HG03139 (cell line): ENCODE measurements around the gene GRM5.
"Not testable (repeated sequence)": the region's sequence is repeated elsewhere in the genome, so short reads cannot be mapped to it uniquely, and the experiment has no call there.

Experiments used
- ATAC-seq: cut with Tn5 transposase; IDR thresholded peaks from one replicate; pipeline ENCODE4 v1.9.1; 2021; ENCODE audit not compliant: unreplicated experiment

GRM5 gene

DNA sequence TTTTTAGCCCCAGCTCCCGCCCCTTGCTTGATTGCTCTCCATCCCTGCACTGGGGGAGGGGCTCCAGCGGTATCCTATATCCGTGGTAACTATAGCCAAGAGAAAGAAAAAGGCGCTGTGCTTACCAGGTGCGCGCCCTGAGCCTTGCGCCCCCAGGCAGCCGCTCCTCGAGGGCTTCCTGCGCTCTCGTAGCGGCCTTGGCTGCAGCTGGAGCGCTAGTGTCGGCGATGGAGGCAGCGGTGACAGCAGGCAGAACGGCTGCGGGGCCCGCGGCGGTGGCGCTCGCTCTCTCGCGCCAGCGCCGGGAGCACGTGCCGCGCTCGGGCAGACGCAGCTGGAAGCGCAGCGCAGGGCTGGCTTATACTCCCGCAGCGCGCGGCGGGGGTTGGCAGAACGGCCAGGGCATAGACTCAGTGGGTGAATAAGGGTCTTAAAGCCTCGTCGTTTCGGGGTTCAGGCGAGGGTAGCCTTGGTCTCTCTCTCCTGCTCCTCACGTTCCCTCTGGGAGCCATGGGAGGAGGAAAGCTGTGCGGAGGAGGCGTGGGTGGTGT lies at the start of gene GRM5:
Gene GRM5, minus strand, starts transcription at position 332 of the 551 bp plus-strand sequence. CDS start 18,110 bp downstream, outside the sequence.
- ATAC-seq, result not testable (repeated sequence)

DNA sequence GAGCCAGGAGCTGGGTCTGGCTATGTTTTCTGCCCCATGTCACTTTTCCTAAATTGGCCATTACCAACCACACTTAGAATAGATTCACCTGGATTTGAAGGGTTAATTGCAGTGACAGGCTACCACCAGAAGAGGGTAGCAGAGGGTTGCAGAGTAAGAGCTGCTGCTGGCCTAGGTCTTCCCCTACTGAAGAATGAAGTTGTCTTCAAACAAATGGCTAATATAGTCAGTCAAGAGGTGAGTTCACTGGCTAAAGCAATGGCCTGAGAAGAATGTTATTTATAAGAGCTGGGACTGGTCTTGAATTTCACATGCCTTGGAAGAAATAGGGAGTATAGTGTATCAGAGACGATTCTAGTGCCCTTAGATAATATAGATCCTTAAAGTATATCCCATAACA lies 32.2 kb upstream of the GRM5 start:
- peak; percentile 84 for ATAC-seq

DNA sequence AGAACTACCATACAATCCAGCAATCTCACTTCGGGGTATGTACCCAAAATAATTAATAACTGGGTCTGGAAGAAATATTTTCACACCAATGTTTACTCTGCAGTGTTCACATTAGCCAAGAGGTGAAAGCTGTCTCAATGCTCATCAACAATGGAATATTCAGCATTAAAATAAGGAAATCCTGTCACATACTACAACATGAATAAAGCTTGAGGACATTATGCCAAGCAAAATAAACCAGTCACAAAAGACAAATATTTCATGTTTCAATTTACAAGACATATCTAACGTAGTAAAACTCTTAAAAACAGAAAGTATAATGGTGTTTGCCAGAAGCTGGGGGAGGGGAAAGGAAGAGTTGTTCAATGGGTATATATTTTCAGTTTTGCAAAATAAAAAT lies 28.0 kb upstream of the GRM5 start:
- ATAC-seq, result not testable (repeated sequence)

DNA sequence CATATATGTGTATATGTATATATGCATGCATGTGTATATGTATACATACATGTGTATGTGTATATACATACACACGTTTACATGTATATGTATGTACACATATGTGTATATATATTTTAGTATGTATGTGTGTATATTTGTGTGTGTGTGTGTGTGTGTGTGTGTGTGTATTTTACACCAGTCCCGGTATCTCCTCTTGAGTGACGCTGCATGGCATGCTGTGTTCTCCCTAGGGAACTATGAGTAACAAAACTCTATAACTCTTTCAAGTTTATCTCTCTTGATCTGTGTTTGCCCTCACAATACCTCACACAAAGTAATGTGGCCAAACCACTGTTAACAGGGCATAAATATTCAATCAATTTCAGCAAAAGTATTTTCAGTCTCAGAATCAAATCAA lies 19.2 kb upstream of the GRM5 start:
- not testable (repeated sequence) for ATAC-seq

DNA sequence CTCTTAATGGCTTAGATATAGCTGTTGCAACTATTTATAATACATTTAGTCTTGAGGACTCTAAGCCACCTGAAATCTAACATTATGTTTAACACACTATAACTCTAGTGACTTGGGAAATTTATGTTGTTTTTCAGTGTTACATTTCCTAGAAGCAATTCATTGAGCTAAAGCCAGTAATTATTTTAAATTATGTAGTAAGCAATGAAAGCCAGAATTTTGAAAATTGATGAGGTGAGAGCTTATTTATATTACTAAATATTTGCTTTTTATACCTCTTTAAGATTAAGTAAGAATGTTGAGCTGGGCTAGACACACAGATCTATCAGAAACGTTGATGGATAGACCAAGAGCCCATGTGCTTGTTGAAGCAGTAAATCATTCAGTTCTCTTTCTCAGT lies 5.1 kb upstream of the GRM5 start:
- not testable (repeated sequence) for ATAC-seq

DNA sequence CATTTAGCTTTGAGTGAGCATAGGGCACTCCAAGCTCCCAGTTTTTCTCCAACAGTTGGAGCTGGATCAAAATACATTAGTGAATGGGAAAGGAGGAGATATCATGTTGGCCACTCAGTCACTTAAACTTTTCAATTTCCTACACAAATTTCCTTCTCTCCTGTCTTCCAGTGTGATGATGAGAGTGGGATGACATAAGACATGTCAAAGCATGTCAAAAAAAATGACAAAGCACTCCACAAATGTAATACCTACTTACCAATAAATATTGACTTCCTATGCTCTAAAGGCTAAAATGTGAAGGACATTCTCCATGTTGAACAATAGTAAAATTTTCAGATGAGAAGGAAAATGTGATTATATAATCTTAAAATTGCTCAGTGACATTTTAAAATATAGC lies 1.5 kb upstream of the GRM5 start:
- no peak for ATAC-seq

DNA sequence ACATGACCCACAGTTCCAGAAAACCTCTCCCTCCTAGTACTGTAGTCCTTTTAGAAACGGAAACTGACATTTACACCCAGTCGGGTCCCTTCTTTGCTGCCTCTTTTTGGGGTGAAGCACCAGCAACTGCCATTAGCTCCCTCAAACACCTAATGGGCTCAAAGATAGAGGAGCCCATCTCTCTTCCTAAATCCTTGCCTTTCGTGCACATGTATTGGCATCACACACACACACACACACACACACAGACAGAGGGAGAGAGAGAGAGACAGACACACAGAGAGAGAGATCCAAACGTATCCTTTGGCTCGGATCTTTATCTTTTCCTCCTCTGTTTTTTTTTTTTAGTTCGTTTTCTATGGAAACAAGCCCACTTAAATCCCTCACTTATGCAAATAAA lies 716 bp downstream of the GRM5 start:
- no peak for ATAC-seq

DNA sequence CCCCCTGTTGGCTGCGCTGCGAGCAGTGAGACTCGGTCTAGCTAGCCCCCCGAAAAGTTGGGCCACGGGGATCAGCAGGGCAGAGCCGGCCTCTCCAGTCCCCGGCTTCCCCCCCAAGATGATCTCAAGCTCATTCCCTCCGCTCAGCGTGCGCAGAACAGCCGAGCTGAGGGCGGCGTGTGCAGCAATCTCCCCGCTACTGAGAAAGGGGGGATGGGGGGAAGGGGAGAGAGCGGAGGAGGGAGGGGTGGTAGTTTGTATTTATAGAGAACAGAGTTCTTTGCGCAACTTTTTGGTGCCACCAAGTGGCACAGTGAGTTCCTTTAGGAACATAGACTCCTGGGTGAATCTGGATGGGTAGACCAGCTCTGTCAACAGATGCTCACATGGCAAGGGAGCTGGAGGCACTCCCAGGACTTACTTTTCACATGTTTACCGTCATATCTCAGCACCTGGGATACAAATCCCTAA lies 2.3 kb downstream of the GRM5 start:
- not testable (repeated sequence) for ATAC-seq

DNA sequence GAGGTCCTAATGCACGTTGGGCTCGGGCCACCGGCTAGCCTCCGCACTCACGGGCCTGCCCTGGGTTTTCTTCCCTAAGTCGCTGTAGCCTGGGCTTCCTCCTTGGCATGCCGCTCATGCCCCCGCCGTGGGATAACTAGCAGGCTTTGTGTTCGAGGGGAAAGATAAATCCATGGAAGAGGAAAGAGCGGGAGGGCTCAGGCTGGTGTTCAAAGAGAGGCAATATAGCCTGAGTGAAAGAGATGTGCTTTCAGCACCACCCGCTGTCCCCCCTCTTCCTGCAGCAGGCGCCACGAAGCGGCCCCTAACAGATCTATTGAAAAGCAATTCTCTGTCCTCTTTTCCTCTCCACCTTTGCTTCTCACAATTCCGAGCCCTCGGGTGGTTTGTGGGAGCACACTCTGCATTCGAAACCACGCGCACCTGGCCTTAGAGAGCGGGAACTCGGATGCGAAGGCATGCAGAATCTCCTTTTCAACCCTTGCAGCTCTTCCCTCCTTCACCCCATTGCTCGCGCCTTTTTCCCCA lies 2.9 kb downstream of the GRM5 start:
- ATAC-seq, result not testable (repeated sequence)

DNA sequence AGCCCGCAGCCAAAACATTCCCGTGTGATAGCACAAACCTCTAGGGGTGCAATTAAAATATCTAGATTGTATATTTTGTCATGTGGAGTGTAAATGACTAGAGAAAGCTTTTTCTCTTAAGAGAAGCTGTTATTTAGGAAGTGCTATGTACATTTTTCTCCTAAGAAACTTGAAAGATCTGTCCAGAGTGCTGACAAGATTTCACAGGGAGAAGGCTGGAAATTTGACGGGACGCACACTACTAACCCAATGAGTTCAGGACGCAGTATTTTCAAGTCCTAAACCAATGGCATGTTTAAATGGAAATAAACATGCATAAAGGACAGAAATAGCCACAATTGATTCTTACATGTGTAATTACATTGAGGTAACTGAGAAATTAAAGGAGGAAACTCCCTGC lies 3.9 kb downstream of the GRM5 start:
- not testable (repeated sequence) for ATAC-seq

DNA sequence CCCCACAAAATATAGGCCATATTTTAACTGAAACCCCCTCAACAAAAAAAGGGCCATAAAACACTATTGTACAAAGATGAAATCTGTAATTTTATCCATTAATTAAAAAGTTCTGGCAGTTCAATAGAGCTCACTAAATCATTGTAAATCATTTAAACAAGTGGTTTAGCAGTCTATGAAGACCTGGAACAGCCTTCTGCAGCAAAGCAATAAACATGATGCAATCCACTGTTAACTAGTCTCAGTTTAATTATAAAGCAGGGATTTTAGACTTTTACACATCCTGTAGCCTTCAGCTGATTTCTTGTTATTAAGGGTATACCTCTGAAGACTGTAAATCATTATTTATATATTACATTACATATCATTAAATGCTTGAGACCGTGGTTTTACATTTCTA lies 8.4 kb downstream of the GRM5 start:
- not testable (repeated sequence) for ATAC-seq

DNA sequence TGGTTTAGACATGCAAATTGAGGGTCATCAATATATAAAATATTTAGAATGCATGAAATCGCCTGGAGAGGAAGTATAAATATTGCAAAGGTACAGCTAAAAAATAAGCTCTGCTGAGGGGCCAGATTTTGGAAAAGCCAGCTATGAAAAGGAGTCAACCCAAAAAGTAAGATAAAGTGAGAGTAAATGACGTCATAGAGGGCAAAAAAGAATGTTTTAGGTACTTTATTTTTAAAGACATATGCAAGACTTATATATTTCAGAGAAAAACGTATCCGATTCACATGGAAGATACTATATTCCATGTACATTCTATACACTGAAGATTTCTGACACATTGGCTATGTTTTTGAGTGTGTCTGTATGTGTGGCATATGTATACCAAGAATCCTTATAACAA lies 13.6 kb downstream of the GRM5 start:
- ATAC-seq, result no peak

DNA sequence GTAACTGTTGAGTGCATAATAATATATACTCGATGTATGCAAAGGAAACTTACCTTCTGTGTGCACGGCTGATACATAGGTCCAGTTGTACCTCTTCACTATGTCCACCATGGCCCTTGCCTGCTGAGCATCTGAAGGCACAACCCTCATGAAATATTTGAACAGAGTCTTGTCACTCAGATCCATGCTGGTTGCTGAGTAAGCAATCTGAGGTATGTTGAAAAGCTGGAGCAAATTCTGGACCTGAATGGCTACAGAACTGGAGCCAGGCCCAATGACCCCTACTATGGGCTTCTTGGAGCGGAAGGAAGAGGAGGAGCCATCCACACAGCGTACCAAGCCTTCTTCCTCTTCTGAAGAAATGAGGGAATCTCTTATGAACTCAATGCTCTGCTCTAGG lies 18.6 kb downstream of the GRM5 start:
- not testable (repeated sequence) for ATAC-seq

DNA sequence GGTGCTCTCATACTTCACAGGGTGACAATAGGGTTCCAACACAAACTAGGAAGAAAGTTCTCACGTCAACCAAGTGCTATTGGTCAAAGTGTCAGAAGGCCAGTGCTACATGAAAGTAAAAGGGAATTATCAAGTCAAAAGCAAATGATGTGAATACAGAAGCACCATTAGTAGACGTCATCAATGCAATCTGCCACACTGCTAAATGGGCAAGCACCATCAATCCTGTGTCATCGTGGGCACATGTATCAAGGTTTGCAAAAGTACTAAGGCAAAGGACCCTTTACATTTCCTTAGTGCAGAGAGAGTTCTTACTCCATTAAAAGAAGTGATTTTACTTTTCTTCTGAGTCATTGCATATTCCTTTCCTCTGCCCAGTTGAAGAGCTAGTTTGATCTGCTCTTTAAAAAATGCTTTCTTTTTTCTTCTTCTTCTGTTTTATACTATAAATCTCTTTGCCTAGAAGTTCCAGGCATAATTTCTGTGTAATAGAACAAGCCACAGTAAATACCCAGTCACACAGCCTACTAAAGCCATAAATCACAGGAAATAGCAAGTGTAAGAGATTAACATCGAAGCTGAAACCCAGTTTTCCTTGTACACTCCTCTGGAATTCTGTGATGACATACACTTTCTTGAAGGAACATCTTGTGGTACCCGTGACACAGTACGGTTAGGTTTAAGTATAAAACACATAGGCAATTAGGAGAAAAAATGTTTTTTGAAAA lies 21.8 kb downstream of the GRM5 start:
- not testable (repeated sequence) for ATAC-seq

DNA sequence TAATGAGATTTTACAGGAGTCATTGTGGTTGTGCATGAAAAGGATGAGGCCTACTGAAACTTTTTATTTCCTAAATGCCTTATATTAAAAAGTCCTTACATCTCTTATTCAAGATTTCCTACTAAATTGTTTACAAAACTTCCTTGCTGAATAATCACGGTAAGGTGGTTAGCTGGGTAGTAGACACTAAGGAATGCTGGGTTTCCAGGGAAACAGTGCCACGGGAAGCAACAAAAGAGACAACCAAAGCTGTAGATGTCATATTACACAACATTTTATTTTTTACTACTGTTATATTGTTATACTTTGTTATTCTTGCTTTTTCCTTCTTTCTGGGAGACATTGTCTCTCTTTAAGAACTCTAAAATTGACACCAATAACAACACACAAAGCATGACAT lies 36.1 kb downstream of the GRM5 start:
- ATAC-seq, result not testable (repeated sequence)

DNA sequence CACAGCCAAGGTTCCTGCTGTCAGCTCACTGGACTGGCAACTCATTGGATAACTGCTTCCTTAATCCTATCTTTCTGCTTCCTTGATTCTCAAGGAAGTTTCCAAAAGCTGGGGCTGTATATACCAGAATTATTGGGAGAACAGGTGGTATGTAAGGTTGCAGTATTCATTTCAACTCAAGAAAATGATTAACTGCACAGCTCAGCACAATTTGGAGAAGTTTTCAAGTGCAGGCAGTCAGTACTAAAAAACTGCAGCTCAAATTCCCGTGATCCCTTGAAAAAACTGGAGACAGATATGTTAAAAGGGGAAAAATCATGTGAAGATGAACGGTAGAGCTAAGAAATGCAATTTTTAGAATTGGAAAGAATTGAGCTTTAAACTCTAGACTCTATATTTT lies 44.4 kb downstream of the GRM5 start:
- no peak for ATAC-seq

DNA sequence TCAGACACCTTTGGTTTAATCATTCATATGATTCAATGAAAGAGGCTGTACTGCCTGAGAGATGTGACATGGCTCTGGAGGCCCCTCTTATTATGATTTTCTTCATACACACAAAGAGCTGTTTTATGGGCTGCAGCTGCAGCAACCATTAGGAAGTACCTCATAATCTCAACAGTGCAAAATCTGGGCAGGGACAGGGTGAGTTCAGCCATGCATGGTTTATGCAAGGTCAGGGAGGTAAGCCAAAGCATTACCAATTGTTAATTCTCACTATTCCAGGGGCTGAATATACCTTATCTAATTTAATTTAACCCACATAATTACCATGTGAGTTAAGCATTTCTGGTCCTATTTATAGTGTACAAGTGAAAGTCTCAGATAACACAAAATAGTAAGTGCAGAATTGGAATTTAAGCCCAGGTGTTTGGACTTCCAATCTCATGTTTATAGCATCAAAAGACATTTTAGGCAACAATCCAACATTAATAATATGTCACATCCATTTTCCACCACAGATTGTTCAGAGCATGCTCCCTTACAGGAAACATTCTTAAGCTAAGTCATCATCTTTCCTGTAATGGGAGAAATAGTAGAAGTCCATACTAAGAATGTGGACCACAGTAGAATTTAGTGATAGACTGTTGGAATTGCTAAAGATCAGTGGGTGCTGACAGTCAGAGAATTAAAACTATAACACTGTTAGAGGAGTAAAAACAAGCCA lies 45.8 kb downstream of the GRM5 start:
- ATAC-seq, result not testable (repeated sequence)

DNA sequence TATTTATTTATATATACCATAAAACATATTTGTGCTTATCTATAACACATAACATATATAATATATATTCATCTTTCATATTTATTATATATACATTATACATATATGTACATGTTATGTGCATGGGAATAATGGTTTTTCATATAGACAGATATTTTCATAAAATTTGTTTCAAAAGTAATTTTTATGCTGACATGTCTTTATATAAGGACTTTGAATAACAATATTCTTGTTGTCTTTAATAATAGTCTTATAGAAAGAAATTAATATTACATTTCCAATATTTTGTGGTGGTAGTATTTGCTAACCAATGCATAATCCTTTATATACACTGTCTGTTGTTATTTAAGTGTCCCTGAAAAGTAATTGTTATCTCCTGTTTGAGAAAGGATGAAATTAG lies 49.6 kb downstream of the GRM5 start:
- no peak for ATAC-seq

DNA sequence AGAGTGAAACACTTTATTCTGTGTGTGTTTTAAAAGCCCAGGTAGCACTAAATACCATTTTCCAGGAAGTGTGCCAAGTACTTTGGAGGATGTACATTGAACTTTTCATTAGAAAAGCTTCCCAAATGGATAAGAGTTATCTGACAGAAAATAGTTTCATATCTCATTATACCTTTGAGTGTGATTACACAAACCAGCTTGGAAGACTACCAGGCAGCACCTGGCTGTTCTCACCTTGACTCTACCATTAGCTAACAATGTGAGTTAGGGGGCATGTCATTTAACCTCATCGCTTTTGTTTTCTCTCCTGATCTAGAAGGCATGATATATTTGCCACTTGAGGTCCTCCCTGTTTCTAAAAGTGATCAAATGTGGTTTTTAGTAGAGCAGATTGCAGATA lies 50.2 kb downstream of the GRM5 start:
- ATAC-seq, result no peak

DNA sequence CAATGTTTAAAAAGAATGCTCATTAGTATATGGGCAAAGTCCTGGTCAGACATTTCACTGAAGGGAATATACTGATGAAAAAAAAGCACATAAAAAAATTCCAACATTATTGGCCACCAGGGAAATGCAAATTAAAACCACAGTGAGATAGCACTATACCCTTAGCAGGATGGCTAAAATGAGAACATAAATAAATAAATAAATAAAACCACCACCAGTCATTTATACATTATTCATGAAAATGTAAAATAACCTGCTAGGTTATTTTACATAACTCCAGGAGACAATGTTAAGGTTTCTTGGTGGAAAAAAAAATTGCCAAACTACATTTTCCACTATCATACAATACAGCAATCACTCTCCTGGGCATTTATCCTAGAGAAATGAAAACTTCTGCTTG lies 64.9 kb downstream of the GRM5 start:
- not testable (repeated sequence) for ATAC-seq

DNA sequence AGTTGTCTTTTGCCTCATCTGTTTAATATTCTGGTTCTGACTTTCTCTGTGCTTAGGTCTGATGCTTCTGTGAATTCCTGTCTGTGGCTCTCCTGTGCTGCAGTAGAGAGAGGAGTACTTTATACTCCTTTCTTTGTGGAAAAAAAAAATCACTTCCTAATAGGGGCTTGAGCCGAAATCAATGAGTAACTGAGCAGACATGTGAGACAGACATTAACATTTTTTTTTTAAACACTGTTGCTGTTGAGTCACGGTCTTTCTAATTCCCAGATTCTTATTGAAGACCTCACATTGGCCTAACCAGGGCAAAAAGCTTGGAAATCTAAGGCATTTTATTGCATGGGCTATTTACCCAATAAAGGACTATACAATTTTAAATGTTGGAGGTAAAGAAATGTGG lies 86.1 kb downstream of the GRM5 start:
- no peak for ATAC-seq

DNA sequence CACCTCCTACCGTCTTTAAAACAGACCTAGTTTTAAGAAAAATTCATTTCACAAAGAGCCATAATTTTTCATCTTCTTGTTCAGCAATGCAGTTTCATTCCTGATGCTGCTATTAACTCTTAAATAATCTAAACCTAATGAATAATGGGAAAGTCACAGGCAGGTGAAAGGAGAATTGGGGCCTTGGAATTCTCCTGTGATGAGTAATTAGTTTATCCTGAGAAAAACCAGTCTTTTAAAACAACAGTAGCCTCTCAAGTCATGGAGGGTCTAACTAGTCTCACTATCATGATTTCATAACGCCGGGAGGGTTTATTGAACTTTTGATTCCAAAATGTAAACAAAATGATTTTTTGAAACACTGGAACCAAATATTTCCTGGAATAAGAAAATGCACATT lies 86.8 kb downstream of the GRM5 start:
- not testable (repeated sequence) for ATAC-seq
